ENCODE data around the gene MIAT. TPM values are rescaled to one million over a fixed set of nuclear protein-coding genes. Genes with fewer than 3 reads are reported as not detected.

MIAT gene
- total RNA-seq, 1 experiment from 2014 or later = 0.02 TPM

Other genes with a start within 250 kb of the MIAT start
- 2.7 and 3.8 TPM in 2 replicates for gene ASPHD2, start 228.3 kb upstream of the MIAT start, total RNA-seq (2014; rRNA removed; shearing (Covaris generic))
- 16.3 and 20.5 TPM in 2 replicates for gene HPS4, start 173.8 kb upstream of the MIAT start, total RNA-seq (2014; rRNA removed; shearing (Covaris generic))
- gene SRRD, start 173.7 kb upstream of the MIAT start, total RNA-seq (2014; rRNA removed; shearing (Covaris generic)) = 20.1 and 24.0 TPM in 2 replicates
- gene TFIP11, start 145.1 kb upstream of the MIAT start, total RNA-seq (2014; rRNA removed; shearing (Covaris generic)) = 15.4 and 19.1 TPM in 2 replicates
- gene TPST2, start 67.5 kb upstream of the MIAT start, total RNA-seq (2014; rRNA removed; shearing (Covaris generic)) = 24.5 and 34.8 TPM in 2 replicates
- not detected in 2 replicates for gene CRYBB1, start 39.6 kb upstream of the MIAT start, total RNA-seq (2014; rRNA removed; shearing (Covaris generic))
- not detected in 2 replicates for gene CRYBA4, start 35.6 kb upstream of the MIAT start, total RNA-seq (2014; rRNA removed; shearing (Covaris generic))

Measured in M059J (cell line).